NCI-H345 (cell line): ENCODE measurements around the gene HSPBP1.

Experiments
- DNase-seq: peaks from one replicate; lab custom pipeline; 2025; lab: John Stamatoyannopoulos, UW

Gene HSPBP1

DNA sequence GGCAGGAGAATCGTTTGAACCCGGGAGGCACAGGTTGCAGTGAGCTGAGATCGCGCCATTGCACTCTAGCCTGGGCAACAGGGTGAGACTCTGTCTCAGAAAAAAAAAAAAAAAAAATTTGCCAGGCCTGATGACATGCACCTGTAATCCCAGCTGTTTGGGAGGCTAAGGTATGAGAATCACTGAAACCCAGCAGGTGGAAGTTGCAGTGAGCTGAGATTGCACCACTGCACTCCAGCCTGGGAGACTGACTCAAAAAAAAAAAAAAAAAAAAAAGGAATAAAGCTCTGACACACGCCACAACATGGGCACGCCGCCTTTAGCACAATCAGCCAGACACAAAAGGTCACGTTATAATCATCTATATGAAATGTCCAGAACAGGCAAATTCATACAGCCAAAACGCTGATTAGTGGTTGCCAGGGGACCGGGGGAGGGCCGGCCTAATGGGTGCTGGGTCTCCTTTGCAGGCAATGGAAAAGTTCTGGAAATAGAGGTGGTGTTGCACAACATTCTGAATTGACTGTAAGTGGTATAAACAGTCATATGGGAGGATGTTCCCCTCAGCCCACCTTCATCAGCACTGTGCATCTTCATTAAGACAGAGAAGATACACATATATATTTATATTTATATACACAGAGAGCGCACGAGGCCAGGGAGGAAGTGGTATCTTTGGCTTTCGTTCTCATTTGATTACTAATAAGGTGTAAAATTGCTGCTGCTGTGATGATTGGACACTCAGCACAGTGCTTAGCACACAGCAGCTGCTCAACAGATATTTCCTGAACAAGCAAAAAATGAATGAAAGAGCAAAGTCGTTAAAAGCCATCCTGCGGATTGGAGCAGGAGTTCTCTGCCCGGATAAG is 3.8 kb downstream of the HSPBP1 start:
- no peak for DNase-seq

DNA sequence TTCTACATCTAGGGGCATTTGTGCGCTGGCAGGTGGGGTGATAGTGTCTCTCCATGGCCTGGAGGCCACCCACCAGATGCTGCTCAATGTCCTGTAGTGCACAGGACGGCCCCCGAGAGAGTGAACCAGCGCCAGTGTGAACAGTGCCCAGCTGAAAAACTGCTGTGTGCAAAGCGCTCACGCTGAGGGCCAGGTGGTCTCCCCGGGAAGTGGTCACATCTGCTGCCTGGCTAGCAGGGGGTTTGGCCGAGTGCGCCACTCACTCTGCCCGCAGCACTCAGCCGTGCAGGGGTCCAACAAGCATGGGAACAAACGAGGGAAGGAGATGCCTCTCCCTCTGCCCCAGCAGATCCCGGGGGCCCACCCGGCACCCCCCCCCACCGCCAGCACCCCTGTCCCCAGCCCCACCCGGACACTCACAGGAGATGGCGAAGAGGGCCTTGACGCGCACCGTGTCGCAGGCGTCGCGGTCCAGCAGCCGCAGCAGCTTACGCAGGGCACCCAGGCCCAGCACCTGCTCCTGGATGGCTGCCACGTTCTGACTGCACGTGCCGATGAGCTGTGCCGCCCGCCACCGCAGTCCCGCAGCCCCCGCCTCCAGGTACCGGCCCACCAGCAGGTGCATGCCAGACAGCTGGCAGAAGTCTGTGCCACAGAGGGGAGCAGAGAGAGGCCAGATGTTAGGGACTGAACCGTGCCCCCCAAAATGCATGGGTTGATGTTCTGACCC is 5.8 kb downstream of the HSPBP1 start:
- no peak for DNase-seq

DNA sequence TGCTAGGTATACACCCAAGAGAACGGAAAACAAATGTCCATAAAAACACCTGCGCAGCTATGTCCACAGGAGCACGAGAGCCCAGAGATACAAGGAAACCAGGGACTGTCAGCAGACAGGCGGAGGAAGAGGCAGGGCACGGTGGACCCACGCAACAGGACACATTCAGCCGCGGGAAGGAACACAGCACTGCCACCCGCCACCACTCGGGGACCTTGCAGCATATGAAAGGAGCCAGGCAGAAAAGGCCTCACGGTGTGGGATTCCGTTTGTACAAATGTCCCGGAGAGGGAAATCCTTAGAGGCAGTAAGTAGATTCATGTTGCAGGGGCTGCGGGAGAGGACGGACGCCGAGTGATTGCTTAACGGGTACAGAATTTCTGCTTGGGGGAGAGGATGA is 7.8 kb downstream of the HSPBP1 start:
- no peak for DNase-seq

DNA sequence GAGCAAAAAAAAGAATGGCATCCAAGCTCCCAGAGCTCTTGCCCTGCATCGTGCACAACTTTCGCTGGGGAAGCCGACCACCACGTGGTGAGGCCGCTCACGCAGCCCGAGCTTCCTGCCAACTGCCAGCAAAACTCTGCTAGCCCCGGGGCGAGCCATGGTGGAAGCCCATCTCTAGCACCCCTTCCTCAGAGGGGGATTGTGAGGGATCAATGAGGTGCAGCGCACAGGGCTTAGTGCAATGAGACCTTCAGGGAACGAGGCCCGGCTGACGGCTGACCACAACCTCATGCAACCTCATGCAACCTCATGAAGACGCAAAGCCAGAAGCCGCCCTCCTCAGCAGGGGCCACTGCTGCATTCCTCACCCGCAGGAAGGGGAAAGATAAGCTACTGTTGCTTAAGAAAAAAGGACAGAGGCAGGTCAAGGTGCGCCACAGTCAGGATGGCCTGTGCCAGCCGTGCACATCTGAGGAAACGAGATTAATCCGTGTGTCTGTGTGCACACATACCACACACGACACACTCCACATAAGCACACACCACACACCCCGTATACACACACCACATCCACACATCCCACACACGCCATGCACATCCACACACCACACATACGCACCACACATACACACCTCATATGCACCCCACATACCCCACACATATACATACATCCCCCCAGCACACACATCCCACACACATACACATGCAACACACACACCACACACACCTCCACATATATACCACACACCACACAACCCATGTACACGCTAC is 9.6 kb downstream of the HSPBP1 start:
- DNase-seq: no peak

DNA sequence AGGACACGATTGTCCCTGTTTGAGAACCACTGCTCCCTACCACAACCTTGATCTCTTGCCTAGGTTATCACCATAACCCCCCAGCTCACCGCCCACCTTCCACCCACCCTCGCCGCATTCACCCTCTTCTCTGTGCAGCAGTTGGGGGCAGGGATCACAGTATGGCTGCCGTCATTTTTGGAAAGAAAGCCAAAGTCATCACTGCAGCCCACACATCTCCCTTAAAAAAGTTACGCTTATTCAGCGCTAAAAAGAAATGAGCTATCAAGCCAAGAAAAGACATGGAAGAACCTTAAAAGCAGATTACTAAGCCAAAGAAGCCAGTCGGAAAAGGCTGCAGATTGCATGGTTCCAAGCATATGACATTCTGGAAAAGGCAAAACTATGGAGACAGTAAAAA is 10.6 kb downstream of the HSPBP1 start:
- DNase-seq: no peak

DNA sequence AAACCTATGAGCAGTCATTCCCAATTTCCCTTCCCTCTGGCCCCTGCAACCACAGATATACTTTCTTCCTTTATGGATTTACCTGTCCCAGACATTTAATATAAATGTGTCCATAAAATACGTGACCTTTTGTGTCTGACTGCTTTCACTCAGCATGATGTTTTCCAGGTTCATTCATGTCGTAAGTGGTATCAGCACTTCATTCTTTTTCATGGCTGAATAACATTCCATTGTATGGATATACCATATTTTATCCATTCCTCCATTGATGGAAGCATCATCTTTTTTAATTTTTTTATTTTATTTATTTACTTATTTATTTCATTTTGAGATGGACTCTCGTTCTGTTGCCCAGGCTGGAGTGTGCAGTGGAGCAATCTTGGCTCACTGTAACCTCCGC is 13.1 kb downstream of the HSPBP1 start:
- no peak for DNase-seq

DNA sequence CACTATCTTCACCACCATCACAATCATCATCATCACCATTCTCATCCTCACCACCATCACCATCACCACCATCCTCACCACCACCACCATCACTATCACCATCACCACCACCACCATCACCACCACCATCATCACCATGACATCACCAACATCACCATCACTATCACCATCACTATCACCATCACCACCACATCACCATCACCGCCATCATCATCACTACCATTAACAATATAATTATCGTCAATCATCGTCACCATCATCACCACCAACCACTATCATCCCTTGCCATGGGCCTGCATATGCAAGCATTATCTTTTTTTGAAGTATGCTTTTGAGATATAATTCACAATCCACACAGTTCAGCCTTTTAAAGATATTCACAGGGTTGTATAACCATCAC is 13.5 kb downstream of the HSPBP1 start:
- DNase-seq: no peak

DNA sequence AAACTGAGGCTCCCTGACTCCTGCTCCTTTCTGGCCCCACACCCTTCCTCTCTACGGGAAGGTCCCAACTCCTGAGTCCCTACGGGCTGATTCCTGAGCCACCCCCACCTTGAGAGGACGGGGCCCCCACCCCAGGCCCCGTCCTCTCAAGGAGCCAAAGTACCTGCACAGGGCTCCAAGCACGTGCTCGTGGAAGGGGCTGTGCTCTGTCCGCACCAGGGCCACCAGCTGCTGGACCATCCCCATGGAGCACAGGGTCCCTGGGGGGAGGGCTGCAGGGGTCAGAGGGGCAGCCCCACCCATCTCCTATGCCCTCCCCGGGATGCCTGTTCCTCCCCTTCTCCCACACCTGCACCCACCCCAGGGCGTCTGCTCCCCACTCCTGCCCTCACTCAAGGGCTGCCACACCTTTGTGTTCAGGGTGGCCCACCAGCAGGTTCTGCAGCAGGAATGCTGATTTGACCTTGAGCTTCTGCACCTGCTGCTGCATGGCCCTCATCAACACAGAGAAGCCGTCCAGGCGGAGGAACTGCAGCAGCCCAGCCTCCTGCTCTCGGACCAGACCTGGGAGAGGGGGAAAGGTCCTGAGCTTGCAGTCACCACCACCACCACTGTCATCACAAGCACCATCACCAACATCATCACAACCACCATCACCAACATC is 14.1 kb downstream of the HSPBP1 start:
- no peak for DNase-seq

DNA sequence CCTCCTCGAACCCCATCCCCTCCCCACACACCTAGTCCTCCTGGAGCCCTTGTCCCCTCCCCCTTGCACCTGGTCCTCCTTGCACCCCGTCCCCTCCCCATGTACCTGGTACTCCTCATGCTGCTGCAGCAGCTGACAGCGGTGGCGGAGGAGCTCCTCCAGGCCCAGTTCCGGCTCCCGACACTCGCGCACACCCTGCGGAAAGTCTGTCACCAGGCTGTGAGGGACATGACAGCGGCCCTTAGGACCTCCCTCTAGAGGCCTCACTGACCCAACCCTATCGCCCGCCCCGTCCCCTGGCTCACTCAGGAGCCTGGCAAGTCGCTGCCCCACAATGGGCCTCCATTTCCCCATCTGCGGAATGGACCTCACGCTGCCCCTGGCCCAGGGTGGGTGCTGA is 14.7 kb downstream of the HSPBP1 start:
- no peak for DNase-seq

DNA sequence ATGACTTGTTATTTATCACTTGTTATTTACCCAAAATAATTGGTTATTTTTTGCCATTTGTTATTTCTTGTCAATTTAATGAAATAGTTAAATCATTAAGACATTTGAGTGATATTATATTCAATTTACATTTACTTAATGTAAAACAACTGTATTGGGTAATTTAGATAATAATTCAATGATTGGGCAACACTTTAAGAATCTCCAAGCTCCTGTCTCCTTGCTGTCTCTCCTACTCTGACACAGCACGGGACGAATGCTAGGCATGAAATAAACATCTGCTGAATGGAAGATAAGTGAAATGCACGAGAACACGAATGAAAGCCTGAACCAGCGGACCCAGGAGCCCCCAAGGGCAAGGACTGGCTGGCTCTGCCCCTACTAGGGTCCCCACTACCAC is 15.4 kb downstream of the HSPBP1 start:
- no peak for DNase-seq

DNA sequence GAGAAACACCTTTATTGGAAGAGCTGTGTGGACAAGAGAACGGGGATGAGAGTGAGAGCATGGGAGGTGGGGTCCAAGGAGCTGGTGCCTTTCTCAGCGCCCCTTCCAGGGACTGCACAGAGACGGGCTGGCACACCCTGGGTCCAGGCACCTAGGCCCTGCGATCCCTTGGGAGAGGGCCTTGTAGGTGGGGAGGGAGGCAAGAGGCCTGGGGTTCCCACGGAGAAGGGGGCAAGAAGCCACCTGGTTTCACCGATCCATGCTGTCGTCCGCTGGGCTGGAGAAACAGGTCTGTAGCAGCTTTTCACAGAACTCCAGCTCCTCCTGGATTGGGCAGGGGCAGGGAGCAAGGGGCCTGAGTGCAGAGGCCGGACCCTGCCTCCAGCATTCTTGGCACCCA is 17.6 kb downstream of the HSPBP1 start:
- no peak for DNase-seq

DNA sequence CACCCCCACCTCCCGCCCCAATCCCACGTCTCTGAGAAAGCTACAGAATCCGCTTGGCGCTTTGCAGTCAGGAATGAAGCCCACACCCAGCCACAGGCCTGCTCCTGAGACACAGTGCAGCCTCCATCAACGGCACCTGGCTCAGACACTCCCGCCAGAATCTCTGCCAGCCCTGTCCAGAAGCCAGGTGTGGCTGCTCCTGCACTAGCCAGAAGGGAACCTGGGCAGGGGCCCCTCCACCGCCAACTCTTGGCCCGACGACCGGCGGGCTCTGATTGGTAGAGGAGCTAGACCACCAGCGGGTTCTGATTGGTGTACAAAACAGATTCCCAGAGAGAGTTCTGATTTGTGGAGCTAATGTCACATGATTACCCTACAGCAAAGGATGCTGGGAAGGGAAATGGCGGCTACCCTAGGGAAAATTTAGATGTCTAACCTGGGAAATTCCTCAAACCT is 18.2 kb downstream of the HSPBP1 start:
- DNase-seq: no peak

DNA sequence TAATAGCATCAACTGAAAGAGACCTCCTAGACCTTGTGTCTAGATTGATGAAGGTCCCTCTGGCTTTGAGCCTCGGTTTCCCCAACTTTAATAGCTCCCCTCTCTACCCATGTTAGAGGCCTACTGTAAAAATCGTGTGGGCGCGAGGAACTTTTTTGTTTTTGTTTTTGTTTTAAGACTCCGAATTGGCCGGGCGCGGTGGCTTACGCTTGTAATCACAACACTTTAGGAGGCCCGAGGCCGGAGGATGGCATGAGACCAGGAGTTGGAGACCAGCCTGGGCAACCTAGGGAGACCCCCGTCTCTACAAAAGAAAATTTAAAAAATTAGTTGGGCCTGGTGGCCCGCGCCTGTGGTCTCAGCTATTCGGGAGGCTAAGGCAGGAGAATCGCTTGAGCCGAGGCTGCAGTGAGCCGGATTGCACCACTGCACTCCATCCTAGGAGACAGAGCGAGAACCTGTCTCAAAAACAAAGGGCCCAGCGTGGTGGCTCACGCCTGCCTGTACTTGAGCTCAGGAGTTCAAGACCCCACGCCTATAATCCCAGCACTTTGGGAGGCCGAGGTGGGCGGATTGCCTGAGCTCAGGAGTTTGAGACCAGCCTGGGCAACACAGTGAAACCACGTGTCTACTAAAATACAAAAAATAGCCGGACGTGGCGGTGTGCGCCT is 20.2 kb downstream of the HSPBP1 start:
- DNase-seq: no peak

DNA sequence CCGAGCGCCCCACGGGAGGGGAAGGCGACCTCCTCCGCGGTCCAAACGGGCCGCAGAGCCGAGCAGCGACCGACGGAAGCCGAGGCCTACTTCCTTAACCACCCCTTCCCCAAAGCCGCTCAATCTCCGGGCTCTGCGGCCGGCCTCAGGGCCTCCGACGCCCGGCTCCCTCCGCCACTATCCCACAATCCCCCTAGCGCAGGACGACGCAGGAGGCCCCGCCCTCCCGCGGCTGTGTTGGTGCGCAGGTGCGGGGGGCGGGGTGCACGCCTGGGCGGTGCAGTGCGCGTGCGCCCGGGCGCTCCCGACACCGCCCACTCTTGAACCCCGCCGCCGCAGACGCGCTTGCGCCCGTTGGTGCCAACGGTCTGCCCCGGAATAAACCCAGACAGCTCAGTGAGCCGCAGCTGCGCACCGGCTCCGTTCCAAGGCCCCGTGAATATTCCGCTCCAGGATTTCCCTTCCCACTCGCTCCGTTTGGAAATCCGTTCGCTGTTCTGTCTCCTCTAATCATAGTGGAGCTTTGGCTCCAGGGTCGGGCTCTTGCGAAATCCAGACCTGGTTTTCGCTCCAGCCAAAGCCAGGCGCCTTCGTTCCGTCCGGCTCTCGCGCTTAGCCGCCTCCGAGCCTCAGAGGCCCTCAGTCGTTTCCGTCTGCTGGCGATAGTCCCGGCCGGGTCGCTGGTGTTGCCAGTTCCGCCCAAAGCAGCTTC is 20.9 kb downstream of the HSPBP1 start, which contains the start of gene PPP6R1:
PPP6R1 (minus strand) TSS at position 190 of the 712 bp plus-strand sequence. CDS start 11,914 bp downstream, outside the sequence.
- peak; percentile 96 for DNase-seq

DNA sequence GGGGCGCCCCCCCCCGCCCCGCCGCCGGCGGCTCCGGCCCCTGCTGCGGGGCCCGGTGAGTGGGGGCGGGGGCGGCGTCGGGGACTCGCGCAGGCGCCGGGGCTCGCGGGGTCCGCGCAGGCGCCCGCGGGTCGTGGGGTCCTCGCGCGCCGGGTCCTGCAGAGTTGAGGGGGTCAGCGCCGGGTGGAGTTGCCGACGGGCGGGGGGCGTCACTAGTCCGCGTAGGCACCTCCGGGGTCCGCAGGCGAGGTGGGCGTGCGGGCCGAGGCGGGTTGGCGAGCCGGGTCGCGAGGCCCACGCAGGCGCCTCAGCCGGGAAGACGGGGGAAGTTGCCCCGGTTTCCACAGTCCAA is 21.5 kb downstream of the HSPBP1 start:
- no peak for DNase-seq

DNA sequence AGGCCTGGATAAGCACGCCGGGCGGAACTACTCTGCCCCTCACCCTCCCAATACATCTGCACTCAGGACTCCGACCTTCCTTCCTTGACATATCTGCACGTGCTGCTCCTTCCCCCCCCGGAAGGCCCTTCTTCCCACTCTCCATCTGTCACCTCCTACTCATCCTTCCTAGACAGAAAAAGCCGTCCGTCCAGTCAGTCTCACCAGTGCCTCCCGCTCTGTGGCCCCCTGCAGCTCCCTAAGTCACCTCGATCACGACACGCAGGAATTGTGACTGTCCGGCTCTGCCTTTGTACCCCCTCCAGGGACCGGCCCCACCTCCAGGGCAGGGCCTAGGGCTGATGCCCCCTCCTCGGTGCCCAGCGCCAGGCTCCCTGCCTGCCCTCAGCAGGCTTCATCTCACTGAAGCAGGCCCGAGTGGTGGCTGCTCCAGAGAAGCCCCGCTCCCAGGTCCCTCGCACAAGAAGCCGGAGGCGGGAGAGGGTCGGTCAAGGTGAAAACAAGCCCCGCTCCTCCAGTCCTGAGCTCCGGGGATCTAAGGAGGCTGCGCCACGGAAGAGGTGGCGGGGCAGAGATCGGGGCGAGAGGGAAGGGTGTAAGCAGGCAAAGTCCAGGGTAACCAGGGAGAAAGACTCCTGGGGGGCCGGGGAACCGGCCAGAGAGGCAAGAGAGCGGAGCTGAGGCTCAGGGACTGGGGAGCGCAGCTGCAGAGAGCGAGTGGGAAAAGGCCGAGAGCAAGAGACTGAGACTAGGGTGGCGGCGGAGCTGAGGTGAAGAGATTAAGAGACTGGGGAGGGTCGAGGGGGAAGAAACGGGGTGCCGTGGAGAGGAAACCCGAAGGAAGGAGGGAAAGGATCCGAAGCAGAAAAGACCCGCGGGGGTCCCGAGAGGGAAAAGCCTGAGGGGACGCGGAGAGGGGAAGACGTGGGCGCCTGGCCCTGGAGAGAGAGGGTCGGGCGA is 22.2 kb downstream of the HSPBP1 start:
- no peak for DNase-seq

DNA sequence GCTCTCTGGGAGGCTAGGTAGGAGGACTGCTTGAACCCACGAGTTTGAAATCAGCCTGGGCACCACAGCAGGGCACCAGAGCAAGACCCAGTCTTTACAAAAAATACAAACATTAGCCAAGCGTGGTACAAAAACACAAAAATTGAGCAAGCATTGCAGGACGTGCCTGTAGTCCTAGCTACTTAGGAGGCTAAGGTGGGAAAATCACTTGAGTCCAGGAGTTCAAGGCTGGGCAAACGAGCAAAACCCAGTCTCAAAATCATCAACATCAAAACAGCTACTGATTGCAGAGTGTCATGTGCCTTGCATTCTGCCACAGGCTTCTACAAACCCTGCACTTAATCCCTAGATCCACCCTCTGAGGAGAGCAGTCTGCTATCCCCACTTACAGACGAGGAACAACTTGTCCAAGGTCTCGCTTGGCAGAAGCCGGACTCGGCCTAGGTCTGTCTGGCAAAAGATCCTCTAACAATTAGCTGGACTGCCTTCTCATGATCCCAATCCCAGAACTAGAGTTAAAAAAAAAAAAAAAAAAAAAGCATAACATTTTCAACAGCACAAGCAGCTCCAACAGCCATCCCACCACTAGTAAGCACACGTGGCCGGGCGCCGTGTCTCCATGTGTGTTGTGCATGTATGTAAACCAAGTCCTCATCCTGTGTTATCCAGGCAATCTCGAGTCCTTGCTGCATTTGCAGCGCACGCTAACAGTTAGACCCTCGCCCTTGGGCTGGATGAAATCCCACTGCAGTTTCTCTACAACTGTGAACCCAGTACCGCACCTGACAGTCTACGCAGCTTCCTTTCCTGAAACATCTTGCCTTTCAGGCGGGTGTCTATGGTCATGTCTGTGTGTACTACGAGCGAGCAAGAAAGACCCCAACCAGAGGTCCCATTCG is 23.1 kb downstream of the HSPBP1 start:
- DNase-seq: no peak

DNA sequence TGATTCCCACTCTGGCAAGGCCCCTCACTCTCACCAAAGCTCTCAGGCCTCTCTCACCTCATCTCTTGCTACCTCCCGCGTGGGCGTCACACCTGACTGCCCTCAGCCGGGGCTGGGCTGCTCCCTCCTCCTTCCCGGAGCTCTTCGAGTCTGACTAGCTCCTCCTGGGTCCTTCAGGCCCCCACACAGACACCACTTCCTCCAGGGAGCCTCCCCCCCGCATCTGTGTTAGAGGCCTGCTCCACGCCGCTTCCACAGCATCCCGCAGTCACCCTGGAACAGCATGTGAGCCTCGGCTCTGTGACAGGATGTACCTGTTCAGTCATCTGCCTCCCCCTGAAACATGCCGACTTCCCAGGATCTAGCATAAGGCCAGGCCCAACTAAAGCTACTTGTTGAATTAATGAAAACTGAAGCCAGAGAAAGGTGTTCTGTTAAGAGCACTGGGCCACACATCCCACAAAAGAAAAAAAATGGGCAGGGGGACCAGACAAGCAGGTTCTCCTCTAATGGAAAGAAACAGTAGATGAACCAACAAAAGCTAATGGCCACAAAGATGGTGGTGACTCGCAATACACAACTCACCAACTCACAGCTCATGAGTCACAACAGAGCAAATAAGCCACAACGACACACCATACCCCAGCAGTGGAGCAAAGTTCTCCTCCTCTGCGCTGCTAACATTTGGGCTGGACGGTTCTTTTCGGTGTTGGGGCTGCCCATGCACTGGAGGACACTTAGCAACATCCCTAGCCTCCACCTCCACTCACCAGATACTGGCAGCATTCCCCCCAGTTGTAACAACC is 24.1 kb downstream of the HSPBP1 start:
- DNase-seq: no peak
